GM19395 (cell line): ENCODE measurements around the gene GPC6.

ENCODE experiments used
- ATAC-seq: cut with Tn5 transposase; IDR thresholded peaks from one replicate; pipeline ENCODE4 v1.9.1; 2021; ENCODE audit warnings: mild to moderate bottlenecking, moderate library complexity; ENCODE audit not compliant: unreplicated experiment

The GPC6 gene

GRCh38 chr13:93558637-93559036 is 332.0 kb downstream of the GPC6 start:
- ATAC-seq, result no peak

GRCh38 chr13:93559718-93560117 is 333.1 kb downstream of the GPC6 start:
- ATAC-seq, result no peak

- no peak for ATAC-seq
These were observed 335.1 kb downstream of the GPC6 start for GRCh38 chr13:93561576-93562225.

- no peak for ATAC-seq
These were observed 336.1 kb downstream of the GPC6 start for GRCh38 chr13:93562676-93563075.

- no peak for ATAC-seq
These were observed 350.5 kb downstream of the GPC6 start for GRCh38 chr13:93577105-93577504.

GRCh38 chr13:93589788-93590187 is 363.2 kb downstream of the GPC6 start:
- ATAC-seq, result no peak

GRCh38 chr13:93603043-93603442 is 376.4 kb downstream of the GPC6 start:
- no peak for ATAC-seq

- no peak for ATAC-seq
These were observed 388.2 kb downstream of the GPC6 start for GRCh38 chr13:93614776-93615175.

- no peak for ATAC-seq
These were observed 393.7 kb downstream of the GPC6 start for GRCh38 chr13:93620181-93620765.

- no peak for ATAC-seq
These were observed 394.4 kb downstream of the GPC6 start for GRCh38 chr13:93621051-93621450.

GRCh38 chr13:93621966-93622365 is 395.4 kb downstream of the GPC6 start:
- ATAC-seq, result no peak

GRCh38 chr13:93624311-93624777 is 397.7 kb downstream of the GPC6 start:
- no peak for ATAC-seq

- ATAC-seq, result no peak
These were observed 398.9 kb downstream of the GPC6 start for GRCh38 chr13:93625536-93625935.

GRCh38 chr13:93628136-93628797 is 401.7 kb downstream of the GPC6 start:
- ATAC-seq, result no peak

- no peak for ATAC-seq
These were observed 409.0 kb downstream of the GPC6 start for GRCh38 chr13:93635616-93636032.

- ATAC-seq, result no peak
These were observed 411.2 kb downstream of the GPC6 start for GRCh38 chr13:93637852-93638251.

GRCh38 chr13:93640452-93640851 is 413.8 kb downstream of the GPC6 start:
- no peak for ATAC-seq

- ATAC-seq, result no peak
These were observed 419.6 kb downstream of the GPC6 start for GRCh38 chr13:93646245-93646644.

GRCh38 chr13:93649496-93649895 is 422.9 kb downstream of the GPC6 start:
- no peak for ATAC-seq

GRCh38 chr13:93653776-93654175 is 427.2 kb downstream of the GPC6 start:
- ATAC-seq, result no peak

- no peak for ATAC-seq
These were observed 428.5 kb downstream of the GPC6 start for GRCh38 chr13:93655154-93655553.

- no peak for ATAC-seq
These were observed 433.9 kb downstream of the GPC6 start for GRCh38 chr13:93660391-93661063.
